ENCODE data around the gene GABRB3.

Gene GABRB3

DNA sequence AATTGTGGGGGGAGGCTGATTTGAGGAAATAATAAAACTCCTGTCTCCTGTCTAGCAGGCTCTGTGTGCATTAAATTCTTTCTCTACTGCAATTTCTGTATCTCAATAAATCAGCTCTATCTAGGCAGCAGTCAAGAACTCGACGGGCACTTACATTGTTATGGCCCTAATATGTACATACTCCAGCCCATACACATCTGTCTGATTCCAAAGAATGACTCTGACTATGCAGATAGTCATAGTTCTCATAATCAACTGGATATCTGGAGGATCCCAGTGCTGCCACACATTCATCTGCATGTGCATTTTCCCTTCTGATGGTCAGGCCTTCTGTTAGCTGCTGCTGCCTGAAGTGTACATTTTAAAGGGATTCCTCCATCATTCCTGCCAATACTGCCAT lies 114.6 kb downstream of the GABRB3 start:
- H3K4me3 ChIP-seq (ENCODE audit: low read depth, low read length) = no peak overlapping the region
- no peak for TF ChIP-seq CTCF (conservative IDR thresholded peaks at IDR 0.05; ENCODE audit: low read depth, low read length)
- no peak for DNase-seq (ENCODE audit: low read depth)

- H3K4me3 ChIP-seq (ENCODE audit: low read depth, low read length) = no peak overlapping the region
- TF ChIP-seq CTCF (conservative IDR thresholded peaks at IDR 0.05; ENCODE audit: low read depth, low read length) = no peak
- no peak for DNase-seq (ENCODE audit: low read depth)
Measured at GRCh38 chr15:26656080-26656479, 116.8 kb downstream of the GABRB3 start.

DNA sequence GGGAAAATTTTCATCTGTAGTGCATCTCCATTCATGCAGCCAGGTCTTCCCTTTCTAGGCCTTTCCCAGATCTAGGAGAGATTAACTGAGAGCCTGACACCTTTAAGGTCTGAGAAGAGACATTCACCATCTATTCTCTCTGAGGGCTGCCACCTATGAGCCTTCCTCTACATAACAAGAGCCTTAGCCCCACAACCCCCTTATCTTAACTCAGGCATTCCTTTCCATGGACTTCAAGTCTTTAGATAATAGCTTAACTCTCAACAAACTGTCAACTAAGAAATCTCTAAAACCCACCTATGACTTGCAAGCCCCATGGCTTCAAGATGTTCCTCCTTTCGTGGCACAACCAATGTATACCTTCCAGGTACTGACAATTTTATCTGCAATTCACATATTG lies 121.0 kb downstream of the GABRB3 start:
- no peak for DNase-seq (ENCODE audit: low read depth)
- no peak overlapping the region for H3K4me3 ChIP-seq (ENCODE audit: low read depth, low read length)
- TF ChIP-seq CTCF (conservative IDR thresholded peaks at IDR 0.05; ENCODE audit: low read depth, low read length) = no peak

DNA sequence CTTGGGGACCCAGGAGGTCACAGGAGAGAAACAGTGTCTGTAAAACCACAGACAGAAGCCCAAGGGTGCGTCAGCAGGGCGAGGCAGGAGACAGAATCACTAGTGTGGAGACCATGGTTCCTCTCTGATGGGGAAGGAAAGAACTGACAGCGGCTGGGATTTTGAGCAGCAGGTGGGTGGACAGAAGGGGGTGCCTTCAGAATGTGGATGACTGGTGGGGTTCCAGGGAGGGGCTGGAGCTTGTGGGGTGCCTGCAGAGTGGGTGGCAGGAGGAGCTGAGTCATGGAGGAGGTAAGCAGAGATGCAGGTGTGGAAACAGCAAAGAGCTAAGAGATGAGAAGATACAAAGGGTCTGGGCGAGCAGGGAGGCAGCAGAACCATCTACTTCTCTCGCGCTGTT lies 124.2 kb downstream of the GABRB3 start:
- no peak for DNase-seq (ENCODE audit: low read depth)

DNA sequence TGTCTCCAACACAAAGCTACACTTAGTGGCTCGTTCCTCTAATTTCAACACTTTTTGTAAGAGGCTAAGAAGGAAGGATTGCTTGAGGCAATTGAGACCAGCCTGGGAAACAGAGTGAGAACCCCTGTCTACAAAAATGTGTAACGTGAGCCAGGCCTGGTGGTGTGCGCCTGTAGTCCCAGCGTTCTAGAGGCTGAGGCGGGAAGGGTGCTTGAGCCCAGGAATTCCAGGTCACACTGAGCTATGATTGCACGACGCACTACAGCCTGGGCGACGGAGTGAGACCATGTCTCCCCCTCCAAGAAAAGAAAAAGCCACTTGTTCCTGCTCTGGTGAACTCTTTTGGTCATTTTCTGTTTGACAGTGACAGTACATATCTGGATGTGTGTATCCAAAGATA lies 127.9 kb downstream of the GABRB3 start:
- no peak for TF ChIP-seq CTCF (conservative IDR thresholded peaks at IDR 0.05; ENCODE audit: low read depth, low read length)
- no peak for DNase-seq (ENCODE audit: low read depth)
- H3K4me3 ChIP-seq (ENCODE audit: low read depth, low read length) = no peak overlapping the region

More for the DNA sequence above, 124.2 kb downstream of the GABRB3 start:
- no peak for TF ChIP-seq CTCF (conservative IDR thresholded peaks at IDR 0.05; ENCODE audit: low read depth, low read length)
- H3K4me3 ChIP-seq (ENCODE audit: low read depth, low read length) = no peak overlapping the region

- H3K4me3 ChIP-seq (ENCODE audit: low read depth, low read length) = no peak overlapping the region
- no peak for TF ChIP-seq CTCF (conservative IDR thresholded peaks at IDR 0.05; ENCODE audit: low read depth, low read length)
- no peak for DNase-seq (ENCODE audit: low read depth)
Measured at GRCh38 chr15:26641144-26641543, 131.7 kb downstream of the GABRB3 start.

GRCh38 chr15:26640601-26641000 lies 132.3 kb downstream of the GABRB3 start:
- no peak for TF ChIP-seq CTCF (conservative IDR thresholded peaks at IDR 0.05; ENCODE audit: low read depth, low read length)
- H3K4me3 ChIP-seq (ENCODE audit: low read depth, low read length) = no peak overlapping the region
- DNase-seq (ENCODE audit: low read depth) = no peak

Measured in choroid plexus epithelial cell (primary cell).